ENCODE data around the gene ASAP2.

The ASAP2 gene

GRCh38 chr2:9184361-9184760, 22.3 kb upstream of the ASAP2 start:
- DNase-seq = no peak

DNA sequence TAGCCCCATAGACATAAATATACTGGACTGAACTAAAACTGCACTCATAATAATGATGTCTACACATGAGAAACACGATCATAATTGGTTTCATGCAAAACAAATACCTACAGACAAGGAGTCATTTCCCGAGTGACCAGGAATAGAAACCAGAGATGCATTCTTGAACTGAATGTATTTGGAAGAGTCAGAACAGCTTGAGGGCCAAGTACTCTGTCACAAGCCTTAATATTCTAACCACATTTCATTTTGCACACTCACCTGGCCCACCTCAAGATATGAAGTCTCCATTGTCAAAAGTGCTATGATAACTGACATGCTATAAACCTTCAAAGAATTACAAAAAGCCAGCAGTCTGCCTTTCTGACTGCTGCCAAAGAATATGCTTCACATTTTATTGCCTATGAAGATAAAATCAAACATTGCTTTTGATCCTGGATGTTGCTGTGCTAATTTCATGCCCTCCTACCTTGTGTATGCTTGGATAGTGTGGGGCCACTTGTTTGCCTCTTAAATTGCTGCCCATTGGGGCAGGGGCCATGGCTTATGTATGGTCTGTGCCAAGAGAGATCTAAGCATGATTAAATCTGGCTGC, 18.9 kb upstream of the ASAP2 start:
- no peak for DNase-seq

DNA sequence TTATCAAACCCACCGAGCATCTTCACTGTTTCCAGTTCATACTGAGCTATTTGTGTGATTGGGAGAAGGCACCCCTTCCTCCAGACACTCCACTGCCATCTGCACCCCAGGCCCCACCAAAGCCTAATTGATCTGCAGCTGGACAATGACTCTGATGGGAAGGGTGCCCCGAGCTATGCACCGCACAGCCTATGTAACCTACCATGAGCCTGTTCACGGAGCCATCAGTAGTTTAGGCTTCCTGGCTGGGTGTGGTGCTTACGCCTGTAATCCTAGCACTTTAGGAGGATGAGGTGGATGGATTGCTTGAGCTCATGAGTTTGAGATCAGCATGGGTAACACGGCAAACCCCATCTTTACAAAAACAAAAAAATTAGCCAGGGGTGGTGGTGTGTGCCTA, 17.8 kb upstream of the ASAP2 start:
- no peak for DNase-seq

- DNase-seq = no peak
Measured at GRCh38 chr2:9189901-9190300, 16.7 kb upstream of the ASAP2 start.

- DNase-seq = peak; percentile 83
Measured at GRCh38 chr2:9191041-9191481, 15.6 kb upstream of the ASAP2 start.

GRCh38 chr2:9192712-9193111, 13.9 kb upstream of the ASAP2 start:
- no peak for DNase-seq

GRCh38 chr2:9194352-9194751, 12.3 kb upstream of the ASAP2 start:
- DNase-seq = no peak

DNA sequence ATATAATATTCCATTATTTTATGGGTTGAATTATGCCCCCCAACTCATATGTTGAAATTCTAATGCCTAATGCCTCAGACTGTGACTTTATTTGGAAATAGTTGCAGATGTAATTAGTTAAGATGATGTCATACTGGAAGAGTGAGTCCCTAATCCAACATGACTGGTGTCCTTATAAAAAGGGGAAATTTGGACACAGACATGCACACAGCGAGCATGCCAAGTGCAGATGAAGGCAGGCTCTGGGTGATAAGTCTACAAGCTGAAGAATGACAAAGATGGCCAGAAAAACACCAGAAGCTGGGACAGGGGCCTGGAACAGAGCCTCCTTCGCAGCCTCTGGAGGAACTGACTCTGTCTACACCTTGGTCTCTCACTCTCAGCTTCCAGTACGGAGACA, 10.0 kb upstream of the ASAP2 start:
- DNase-seq = no peak

GRCh38 chr2:9197916-9198315, 8.7 kb upstream of the ASAP2 start:
- DNase-seq = no peak

- DNase-seq = peak; percentile 63
Measured at GRCh38 chr2:9199716-9200632, 6.6 kb upstream of the ASAP2 start.

DNA sequence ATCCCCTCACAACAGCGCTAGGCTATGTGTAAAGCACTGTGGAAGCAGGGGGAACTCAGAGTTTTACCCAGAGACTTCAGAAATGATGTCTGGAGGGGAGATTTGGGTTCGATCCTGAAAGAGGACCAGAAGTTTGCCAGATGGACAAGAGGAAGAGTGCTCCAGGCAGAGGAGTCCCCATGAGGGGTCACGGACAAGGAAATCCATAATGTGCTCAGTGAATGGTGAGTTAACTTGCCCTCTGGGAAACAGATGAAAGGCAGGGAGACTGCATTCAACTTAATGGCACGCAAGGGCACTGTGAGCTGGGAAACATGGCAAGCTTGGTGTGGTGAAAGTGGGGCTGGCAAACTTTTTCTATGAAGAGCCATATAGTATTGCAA, 6.0 kb upstream of the ASAP2 start:
- no peak for DNase-seq

DNA sequence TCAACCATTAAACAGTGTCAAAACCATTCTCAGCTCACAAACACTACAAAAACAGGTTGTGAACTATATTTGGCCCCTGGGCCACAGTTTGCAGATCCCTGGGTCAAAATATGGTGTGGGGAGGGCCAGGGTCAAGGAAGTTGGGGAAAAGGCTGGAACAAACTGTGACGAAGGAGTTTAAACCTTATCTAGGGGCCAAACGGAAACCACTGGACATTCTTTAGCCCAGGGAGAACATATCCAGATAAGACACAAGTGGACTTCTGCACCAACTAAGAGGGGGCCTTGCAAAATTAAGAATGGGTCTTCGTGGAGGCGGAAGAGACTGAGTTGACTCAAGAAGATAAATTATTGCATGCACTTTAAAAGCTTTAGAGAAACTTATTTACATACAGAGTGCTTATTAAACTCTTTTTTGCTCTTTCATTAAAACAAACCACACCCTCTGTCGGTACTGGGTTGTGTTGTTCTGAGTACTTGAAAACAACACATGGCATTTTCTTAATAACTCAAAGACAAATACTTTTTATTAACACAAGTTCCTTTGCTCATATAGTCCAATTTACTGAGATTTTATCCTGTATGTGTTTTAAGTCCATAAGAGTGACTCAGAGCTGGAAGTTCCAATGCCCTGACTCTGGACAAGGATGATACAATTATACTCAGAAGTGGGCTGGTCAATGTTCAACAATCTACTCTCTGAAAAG, 5.3 kb upstream of the ASAP2 start:
- peak; percentile 69 for DNase-seq

DNA sequence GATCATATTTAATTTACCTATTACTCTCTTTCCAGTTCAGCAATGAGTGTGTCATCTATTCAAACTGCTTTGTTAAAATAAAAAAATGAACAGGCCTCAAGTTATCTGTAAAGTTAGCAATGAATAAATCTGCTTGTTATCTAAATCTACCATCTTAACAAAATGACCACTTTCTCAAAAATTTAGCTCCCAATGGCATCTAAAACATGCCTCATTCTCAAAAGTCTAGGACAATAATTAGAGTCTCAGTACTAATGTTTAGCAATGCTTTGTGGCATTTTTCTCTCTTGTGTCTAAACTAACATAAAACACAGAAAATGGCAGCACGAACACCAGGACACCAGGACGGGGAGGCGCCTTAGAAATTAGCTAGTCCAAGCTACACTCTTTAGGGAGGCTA, 3.6 kb upstream of the ASAP2 start:
- DNase-seq = no peak

DNA sequence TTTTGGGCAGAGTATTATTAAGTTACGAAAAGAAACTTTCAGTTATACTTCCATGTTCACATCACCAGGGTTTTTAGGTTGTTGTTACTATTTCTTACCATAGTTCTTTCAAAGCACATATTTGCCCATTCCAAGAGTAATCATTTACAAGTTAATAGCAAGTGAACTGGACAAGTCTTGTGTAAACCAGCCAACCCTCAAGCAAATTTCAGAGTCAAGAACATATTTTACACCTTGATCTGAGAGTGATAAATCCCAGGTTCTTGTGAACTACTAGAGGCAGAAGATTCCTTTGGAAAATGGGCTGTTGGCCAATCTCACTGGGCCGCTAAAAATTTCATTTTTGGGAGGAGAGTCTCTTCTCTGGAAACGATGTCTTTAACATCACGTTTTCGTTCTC, 2.7 kb upstream of the ASAP2 start:
- DNase-seq = no peak

DNA sequence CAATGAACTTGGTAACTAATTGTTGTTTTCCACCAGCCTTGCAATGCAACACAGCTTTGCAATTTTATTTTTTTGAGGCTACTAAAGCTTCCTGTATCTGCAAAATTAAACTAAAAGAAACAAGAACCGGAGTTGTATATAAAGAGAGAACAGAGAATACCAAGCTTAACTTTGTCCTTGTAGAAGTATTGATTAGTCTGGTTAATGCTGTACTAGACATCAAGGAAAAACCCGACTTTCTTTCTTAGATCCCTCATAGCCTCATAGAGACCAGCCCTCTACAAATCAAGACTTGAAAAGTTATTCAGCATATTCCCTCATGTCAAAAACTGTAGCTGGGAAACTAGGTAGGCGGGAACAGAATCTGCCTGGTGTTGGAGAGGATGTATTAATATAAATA, 1.7 kb upstream of the ASAP2 start:
- no peak for DNase-seq

DNA sequence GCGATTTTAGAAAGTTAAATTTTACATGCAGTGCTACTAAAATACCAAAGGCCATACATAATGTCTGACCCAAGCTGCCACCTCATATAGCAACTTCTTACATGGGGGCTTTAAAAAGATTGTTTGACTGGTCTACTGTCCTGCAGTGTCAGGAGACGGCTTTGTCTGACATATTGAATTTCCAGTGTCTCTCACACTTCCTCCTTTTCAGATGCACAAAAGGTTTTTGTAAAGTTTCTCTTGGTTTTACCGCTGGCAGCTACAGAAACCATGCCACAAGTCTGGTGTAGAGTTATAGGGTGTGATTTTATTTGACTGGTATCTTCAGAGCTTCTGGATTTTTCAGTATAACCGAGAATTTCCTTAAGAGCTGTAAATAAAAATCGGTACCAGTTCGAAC, 1.1 kb upstream of the ASAP2 start:
- no peak for DNase-seq

DNA sequence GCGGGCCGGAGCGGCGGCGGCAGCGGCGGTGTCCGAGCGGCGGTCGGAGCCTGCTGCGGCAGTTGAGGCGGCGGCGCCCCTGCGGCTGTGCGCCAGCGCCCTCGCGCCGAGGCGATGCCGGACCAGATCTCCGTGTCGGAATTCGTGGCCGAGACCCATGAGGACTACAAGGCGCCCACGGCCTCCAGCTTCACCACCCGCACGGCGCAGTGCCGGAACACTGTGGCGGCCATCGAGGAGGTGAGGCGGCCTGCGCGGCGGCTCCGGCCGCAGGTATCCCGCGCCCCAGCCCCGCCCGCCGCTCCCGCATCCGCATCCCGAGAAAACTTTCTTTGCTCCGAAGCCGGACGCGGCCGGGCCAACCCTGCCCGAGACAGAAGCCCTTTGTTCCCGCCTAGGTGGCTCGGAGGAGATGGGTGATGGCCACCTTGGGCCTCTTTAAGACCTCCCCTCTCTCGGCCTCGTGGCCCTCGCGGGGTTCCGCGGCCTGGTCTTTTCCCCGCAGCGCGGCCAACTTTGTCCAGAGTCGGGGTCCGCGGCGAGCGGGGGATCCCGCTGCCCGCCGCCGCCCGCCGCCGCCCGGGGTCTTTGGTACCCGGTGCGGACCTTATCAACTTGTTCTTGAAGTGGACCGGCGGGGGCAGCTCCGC, 504 bp downstream of the ASAP2 start:
- DNase-seq = no peak

DNA sequence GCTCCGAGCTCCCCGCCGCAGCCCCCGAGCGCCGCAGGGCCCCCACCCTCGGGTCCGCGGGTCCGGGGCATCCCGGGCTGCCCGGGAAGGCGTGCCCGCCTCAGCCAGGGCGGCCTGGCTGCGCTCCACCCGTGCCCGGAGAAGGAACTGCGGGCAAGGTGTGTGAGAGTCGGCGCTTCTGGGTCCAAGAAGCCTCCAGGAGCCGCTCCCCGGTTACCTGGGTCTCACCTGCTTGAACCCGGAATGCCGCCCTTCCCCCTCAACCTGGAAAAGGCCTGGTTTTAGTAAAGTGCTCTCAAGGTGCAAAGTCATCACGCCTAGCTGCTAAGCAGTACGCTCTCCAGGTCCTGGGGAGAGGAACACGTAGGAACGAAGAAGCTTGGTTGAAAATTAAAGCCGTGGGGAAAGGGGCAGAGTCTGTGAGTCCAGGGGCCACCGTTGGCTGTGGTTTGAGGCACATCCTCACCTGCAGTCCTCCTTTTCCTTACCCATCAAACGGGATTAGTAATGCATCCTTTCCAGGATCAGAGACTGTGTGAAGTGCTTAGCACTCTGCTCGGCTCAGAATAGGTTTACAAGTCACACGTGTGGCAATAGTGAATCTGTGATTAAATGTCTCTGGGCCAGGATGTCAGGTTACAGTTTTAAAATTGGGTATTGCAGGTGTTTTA, 1.2 kb downstream of the ASAP2 start:
- no peak for DNase-seq

GRCh38 chr2:9208875-9209274, 2.3 kb downstream of the ASAP2 start:
- no peak for DNase-seq

DNA sequence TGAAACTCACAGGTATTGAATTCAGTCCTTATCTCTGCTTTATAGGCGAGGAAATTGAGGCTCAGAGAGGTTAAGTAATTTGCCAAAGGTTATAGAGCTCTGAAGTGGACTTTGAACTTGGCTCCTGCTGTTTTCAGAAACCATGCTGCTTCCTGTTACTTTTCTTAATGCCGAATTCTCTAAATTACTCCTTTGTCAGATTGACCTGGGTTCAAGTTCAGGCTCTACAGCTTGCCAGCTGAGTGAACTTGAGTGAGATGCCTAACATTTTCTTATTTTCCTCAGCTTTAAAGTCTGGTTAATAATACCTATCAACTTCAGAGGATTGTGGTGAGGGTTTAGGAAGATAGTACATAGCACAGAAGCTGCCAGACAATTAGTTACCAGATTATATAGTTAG, 3.4 kb downstream of the ASAP2 start:
- DNase-seq = no peak

DNA sequence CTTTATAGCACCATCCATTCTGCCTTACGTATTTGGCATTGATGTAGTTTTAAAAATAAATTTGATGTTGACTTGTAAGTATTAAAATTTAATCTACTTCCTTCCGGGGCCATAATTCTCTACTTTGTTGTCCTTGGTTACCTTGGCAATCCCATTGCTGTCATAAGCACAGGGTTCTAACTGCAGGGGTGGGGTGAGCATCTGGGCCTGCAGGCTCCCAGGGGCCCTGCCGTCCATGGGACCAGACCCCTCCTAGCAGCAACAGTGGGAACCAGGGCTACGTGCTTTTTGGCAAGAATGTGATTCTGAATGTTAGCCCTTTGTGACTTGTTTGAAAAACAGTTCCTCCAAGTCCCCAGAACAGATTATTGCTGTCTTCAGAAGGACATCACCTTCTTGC, 4.9 kb downstream of the ASAP2 start:
- DNase-seq = no peak

GRCh38 chr2:9212010-9212635, 5.5 kb downstream of the ASAP2 start:
- DNase-seq = no peak
